A549 (cell line): ENCODE measurements around the gene ARHGDIG. TPM values are rescaled to one million over a fixed set of nuclear protein-coding genes. Genes with fewer than 3 reads are reported as not detected.

Source experiments
- ATAC-seq, 2 experiments: fragments of 200-7000 bp in 1 of 2; fragments of >200 bp in 1 of 2; cut with Nextera tagmentation in 1 of 2; cut with Tn5 transposase in 1 of 2; 3 replicates each; pipeline versions ENCODE4 v1.8.0 to v1.9.1; 2018 to 2020; ENCODE audit warnings: mild to moderate bottlenecking in 1 of 2, moderate library complexity in 1 of 2
- CTCF ChIA-PET: fragments of 300-600 bp; sonication (Branson Sonifier 250); formaldehyde crosslinking; extraction: SDS; loops from one replicate; lab custom pipeline; 2021; ENCODE audit warnings: antibody characterized with exemption, inconsistent platforms; lab: Yijun Ruan, JAX
- POLR2A ChIA-PET: fragments of 350-600 bp; formaldehyde crosslinking; extraction: SDS; loops from one replicate; lab custom pipeline; 2021; ENCODE audit warnings: antibody characterized with exemption, inconsistent platforms; lab: Yijun Ruan, JAX
- DNase-seq, 2 experiments: peaks; one replicate each; pipeline versions ENCODE4 v3.0.0 to v3.0.0-alpha.2; 2011 to 2016; ENCODE audit warnings: low read depth in 1 of 2, low spot score in 1 of 2
- FAIRE-seq: peaks from 2 replicates; lab custom pipeline; 2011; peaks lifted over from hg19 to GRCh38; lab: Jason Lieb, UNC
- H3K27ac ChIP-seq, 2 experiments: fragments of >200 bp; sonication (Bioruptor Twin); formaldehyde crosslinking; 3 replicates each; pipeline ENCODE4 v1.5.1; 2016 to 2017
- H3K4me1 ChIP-seq: fragments of >200 bp; sonication (Bioruptor Twin); formaldehyde crosslinking; 3 replicates; pipeline ENCODE4 v1.6.1; 2016
- H3K4me2 ChIP-seq: fragments of >200 bp; sonication (Bioruptor Twin); formaldehyde crosslinking; 3 replicates; pipeline ENCODE4 v1.6.1; 2016
- H3K4me3 ChIP-seq: fragments of >200 bp; sonication (Bioruptor Twin); formaldehyde crosslinking; 3 replicates; pipeline ENCODE4 v1.5.1; 2016
- H3K9me3 ChIP-seq: fragments of >200 bp; sonication (Bioruptor Twin); formaldehyde crosslinking; 3 replicates; pipeline ENCODE4 v1.6.1; 2016
- BHLHE40 ChIP-seq: IDR thresholded peaks from 2 replicates; pipeline ENCODE4 v1.6.1; 2012; ENCODE audit warnings: low read depth, low read length, inconsistent platforms
- CHD4 ChIP-seq: fragments of 200-600 bp; sonication (generic); IDR thresholded peaks from 2 replicates; pipeline ENCODE4 v1.6.1; 2016; ENCODE audit warnings: antibody characterized with exemption, mild to moderate bottlenecking, borderline replicate concordance
- ESRRA ChIP-seq: fragments of 150-350 bp; IDR thresholded peaks from 2 replicates; pipeline ENCODE4 v1.6.1; 2014; ENCODE audit warnings: mild to moderate bottlenecking, low read length, borderline replicate concordance
- FOSL2 ChIP-seq, 2 experiments: fragments of 450-650 bp in 1 of 2; fragments of >200 bp in 1 of 2; sonication (Bioruptor Twin) in 1 of 2; formaldehyde crosslinking; IDR thresholded peaks; 2 replicates each; pipeline versions ENCODE4 v1.5.0 to v1.6.1; 2016 to 2020; ENCODE audit warnings: mild to moderate bottlenecking in 1 of 2, moderate library complexity in 1 of 2
- HEYL ChIP-seq: fragments of 250-450 bp; sonication (Bioruptor Pico); IDR thresholded peaks from 2 replicates; pipeline ENCODE4 v1.8.0; 2021; ENCODE audit warnings: mild to moderate bottlenecking, moderate library complexity
- JUN ChIP-seq, 2 experiments: fragments of >200 bp; sonication (Bioruptor Twin); formaldehyde crosslinking; IDR thresholded peaks; 2 replicates in 1 of 2; 3 replicates in 1 of 2; pipeline ENCODE4 v1.6.1; 2016 to 2017
- MAFK ChIP-seq: fragments of 450-650 bp; IDR thresholded peaks from 2 replicates; pipeline ENCODE4 v1.6.1; 2014; ENCODE audit not compliant: partially characterized antibody
- MYC ChIP-seq: IDR thresholded peaks from 2 replicates; pipeline ENCODE4 v1.6.1; 2012; ENCODE audit warnings: mild to moderate bottlenecking, inconsistent platforms, low read length, improper control_type of control experiment, borderline replicate concordance
- TP53 ChIP-seq: fragments of 250-450 bp; sonication (Bioruptor Pico); IDR thresholded peaks from 2 replicates; pipeline ENCODE4 v1.5.0; 2021; ENCODE audit warnings: mild to moderate bottlenecking, moderate library complexity
- ZFP36 ChIP-seq: fragments of 450-650 bp; IDR thresholded peaks from 2 replicates; pipeline ENCODE4 v1.6.1; 2014; ENCODE audit warnings: borderline replicate concordance; ENCODE audit not compliant: partially characterized antibody
- ZSCAN20 ChIP-seq: fragments of 250-450 bp; sonication (Bioruptor Pico); IDR thresholded peaks from 2 replicates; pipeline ENCODE4 v1.8.0; 2022; ENCODE audit warnings: mild to moderate bottlenecking, moderate library complexity
- whole genome bisulfite sequencing: methylation state at CpG from one replicate; pipeline ENCODE4 v1.1.6; 2017; ENCODE audit errors: missing lambda C conversion rate; 5-methylcytosine and 5-hydroxymethylcytosine counted together
- polyA plus RNA-seq, 4 experiments: library from polyadenylated mRNA; depleted of rRNA in 3 of 4; stranded (reverse); fragments of >200 nt; fragmentation: RNase III in 1 of 4; extraction: RNeasy Plus Mini Kit Qiagen cat#74134 plus additional on column Dnase treatment in 1 of 4; gene quantifications; 2 replicates in 3 of 4; 3 replicates in 1 of 4; pipeline ENCODE4 v1.2.3, GENCODE V29; 2011 to 2017
- TF ChIP-seq, protein P1 (sequence below): fragments of 250-450 bp; sonication (Bioruptor Pico); IDR thresholded peaks from 2 replicates; pipeline ENCODE4 v1.5.0; 2020; ENCODE audit warnings: low read depth, mild to moderate bottlenecking, moderate library complexity
- TF ChIP-seq, protein P2 (sequence below): IDR thresholded peaks from 2 replicates; pipeline ENCODE4 v1.6.1; 2012
- TF ChIP-seq, protein P3 (sequence below): fragments of 150-350 bp; IDR thresholded peaks from 2 replicates; pipeline ENCODE4 v1.6.1; 2014; ENCODE audit warnings: low read depth, mild to moderate bottlenecking, low read length
- TF ChIP-seq, protein P4 (sequence below): fragments of >200 bp; sonication (Bioruptor Twin); formaldehyde crosslinking; IDR thresholded peaks from 3 replicates; pipeline ENCODE4 v1.5.1; 2016
- TF ChIP-seq, protein P5 (sequence below): fragments of 200-600 bp; sonication (generic); IDR thresholded peaks from 2 replicates; pipeline ENCODE4 v1.6.1; 2016; ENCODE audit warnings: antibody characterized with exemption, mild to moderate bottlenecking, moderate library complexity
- TF ChIP-seq, protein P6 (sequence below): fragments of 450-650 bp; IDR thresholded peaks from 2 replicates; pipeline ENCODE4 v1.6.1; 2014; ENCODE audit warnings: antibody characterized with exemption
- TF ChIP-seq, protein P7 (sequence below): IDR thresholded peaks from 2 replicates; pipeline ENCODE4 v1.6.1; 2012

Gene ARHGDIG
- polyA plus RNA-seq, 2 of the 4 experiments (the other 2 are of a cell fraction): 1.1 to 1.9 TPM

DNA sequence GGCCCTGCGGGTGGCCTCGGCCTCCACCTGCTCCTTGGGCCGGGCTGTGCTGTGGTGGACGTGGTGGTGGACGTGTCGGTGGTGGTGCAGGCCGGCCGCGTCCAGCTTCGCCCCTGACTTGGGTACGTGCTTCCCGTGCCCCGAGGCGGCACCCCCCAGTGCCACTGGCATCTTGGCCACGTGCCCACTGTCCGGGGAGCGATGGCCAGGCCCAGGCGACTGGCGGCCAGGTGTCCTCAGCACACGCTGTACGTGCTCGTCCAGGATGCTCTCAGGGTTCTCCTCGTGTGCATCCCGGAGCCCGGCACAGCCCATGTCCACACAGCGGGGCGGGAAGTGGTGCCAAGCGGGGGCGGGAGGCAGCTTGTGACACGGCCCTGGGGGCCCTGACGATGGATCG is 17.4 kb downstream of the ARHGDIG start:
- no peaks in the 10 kb centered on the region for H3K4me1 ChIP-seq
- ChIA-PET POLR2A (no interaction called here), CTCF (interaction anchor here (1.5 to 2.6 kb wide), 3 partner anchors 12 to 21 kb away, joined by 3 to 8 read pairs (median 6); no protein-coding TSS in a partner anchor)
- DNase-seq (no peak), ATAC-seq (peak in 1 of 2 experiments; percentile 15; a peak in 1 of 6 replicates), FAIRE-seq (no peak)
- H3K9me3 ChIP-seq: no peaks in the 10 kb centered on the region
- TF ChIP-seq JUN (IDR thresholded peaks at IDR 0.05): no peak
- H3K4me2 ChIP-seq: no peak overlapping the region
- no peak overlapping the region for H3K4me3 ChIP-seq
- WGBS: 91% methylated on average over 26 of the region's 32 CpGs
- H3K27ac ChIP-seq: no peak overlapping the region

DNA sequence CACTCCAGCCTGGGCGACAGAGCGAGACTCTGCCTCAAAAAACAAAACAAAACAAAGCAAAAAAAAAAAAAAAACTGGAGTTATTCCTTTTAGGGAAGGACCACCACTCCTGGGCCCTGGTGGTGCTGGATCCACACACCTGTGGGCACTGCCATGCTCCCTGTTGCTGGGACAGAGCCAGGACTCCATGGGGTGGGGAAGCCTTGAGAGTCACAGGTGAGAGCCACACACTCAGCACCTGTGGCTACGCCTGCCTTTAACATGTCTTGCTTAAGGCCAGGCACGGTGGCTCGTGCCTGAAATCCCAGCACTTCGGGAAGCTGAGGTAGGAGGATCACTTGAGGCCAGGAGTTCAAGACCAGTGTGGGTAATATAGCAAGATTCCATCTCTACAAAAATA is 20.8 kb downstream of the ARHGDIG start:
- CTCF ChIA-PET: no interaction called here
- DNase-seq: no peak
- Histone ChIP-seq H3K4me2 (no peak overlapping the region), H3K4me3 (no peak overlapping the region), H3K4me1 (no peaks in the 10 kb centered on the region), H3K27ac (no peak overlapping the region), H3K9me3 (no peaks in the 10 kb centered on the region)
- 94% methylated on average over 6 of the region's 6 CpGs for WGBS
- no peak for FAIRE-seq
- POLR2A ChIA-PET: no interaction called here
- ATAC-seq: no peak
- TF ChIP-seq, protein P1, sequence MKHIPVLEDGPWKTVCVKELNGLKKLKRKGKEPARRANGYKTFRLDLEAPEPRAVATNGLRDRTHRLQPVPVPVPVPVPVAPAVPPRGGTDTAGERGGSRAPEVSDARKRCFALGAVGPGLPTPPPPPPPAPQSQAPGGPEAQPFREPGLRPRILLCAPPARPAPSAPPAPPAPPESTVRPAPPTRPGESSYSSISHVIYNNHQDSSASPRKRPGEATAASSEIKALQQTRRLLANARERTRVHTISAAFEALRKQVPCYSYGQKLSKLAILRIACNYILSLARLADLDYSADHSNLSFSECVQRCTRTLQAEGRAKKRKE: no peak
- TF ChIP-seq FOSL2 (IDR thresholded peaks at IDR 0.05): no peak
- no peak for TF ChIP-seq FOSL2 (CRISPR knock-in tag; IDR thresholded peaks at IDR 0.05)
- TF ChIP-seq HEYL (CRISPR knock-in tag): no peak
- TF ChIP-seq, protein P2, sequence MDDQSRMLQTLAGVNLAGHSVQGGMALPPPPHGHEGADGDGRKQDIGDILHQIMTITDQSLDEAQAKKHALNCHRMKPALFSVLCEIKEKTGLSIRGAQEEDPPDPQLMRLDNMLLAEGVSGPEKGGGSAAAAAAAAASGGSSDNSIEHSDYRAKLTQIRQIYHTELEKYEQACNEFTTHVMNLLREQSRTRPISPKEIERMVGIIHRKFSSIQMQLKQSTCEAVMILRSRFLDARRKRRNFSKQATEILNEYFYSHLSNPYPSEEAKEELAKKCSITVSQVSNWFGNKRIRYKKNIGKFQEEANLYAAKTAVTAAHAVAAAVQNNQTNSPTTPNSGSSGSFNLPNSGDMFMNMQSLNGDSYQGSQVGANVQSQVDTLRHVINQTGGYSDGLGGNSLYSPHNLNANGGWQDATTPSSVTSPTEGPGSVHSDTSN: no peak
- no peak for TF ChIP-seq MAFK
- TF ChIP-seq, protein P3, sequence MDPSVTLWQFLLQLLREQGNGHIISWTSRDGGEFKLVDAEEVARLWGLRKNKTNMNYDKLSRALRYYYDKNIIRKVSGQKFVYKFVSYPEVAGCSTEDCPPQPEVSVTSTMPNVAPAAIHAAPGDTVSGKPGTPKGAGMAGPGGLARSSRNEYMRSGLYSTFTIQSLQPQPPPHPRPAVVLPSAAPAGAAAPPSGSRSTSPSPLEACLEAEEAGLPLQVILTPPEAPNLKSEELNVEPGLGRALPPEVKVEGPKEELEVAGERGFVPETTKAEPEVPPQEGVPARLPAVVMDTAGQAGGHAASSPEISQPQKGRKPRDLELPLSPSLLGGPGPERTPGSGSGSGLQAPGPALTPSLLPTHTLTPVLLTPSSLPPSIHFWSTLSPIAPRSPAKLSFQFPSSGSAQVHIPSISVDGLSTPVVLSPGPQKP: no peak
- no peak for TF ChIP-seq CHD4
- TF ChIP-seq TP53 (CRISPR knock-in tag): no peak
- TF ChIP-seq, protein P4, sequence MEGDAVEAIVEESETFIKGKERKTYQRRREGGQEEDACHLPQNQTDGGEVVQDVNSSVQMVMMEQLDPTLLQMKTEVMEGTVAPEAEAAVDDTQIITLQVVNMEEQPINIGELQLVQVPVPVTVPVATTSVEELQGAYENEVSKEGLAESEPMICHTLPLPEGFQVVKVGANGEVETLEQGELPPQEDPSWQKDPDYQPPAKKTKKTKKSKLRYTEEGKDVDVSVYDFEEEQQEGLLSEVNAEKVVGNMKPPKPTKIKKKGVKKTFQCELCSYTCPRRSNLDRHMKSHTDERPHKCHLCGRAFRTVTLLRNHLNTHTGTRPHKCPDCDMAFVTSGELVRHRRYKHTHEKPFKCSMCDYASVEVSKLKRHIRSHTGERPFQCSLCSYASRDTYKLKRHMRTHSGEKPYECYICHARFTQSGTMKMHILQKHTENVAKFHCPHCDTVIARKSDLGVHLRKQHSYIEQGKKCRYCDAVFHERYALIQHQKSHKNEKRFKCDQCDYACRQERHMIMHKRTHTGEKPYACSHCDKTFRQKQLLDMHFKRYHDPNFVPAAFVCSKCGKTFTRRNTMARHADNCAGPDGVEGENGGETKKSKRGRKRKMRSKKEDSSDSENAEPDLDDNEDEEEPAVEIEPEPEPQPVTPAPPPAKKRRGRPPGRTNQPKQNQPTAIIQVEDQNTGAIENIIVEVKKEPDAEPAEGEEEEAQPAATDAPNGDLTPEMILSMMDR: no peak
- TF ChIP-seq ESRRA: no peak
- no peak for TF ChIP-seq ZSCAN20 (CRISPR knock-in tag)
- no peak for TF ChIP-seq MYC
- no peak for TF ChIP-seq ZFP36
- TF ChIP-seq, protein P5, sequence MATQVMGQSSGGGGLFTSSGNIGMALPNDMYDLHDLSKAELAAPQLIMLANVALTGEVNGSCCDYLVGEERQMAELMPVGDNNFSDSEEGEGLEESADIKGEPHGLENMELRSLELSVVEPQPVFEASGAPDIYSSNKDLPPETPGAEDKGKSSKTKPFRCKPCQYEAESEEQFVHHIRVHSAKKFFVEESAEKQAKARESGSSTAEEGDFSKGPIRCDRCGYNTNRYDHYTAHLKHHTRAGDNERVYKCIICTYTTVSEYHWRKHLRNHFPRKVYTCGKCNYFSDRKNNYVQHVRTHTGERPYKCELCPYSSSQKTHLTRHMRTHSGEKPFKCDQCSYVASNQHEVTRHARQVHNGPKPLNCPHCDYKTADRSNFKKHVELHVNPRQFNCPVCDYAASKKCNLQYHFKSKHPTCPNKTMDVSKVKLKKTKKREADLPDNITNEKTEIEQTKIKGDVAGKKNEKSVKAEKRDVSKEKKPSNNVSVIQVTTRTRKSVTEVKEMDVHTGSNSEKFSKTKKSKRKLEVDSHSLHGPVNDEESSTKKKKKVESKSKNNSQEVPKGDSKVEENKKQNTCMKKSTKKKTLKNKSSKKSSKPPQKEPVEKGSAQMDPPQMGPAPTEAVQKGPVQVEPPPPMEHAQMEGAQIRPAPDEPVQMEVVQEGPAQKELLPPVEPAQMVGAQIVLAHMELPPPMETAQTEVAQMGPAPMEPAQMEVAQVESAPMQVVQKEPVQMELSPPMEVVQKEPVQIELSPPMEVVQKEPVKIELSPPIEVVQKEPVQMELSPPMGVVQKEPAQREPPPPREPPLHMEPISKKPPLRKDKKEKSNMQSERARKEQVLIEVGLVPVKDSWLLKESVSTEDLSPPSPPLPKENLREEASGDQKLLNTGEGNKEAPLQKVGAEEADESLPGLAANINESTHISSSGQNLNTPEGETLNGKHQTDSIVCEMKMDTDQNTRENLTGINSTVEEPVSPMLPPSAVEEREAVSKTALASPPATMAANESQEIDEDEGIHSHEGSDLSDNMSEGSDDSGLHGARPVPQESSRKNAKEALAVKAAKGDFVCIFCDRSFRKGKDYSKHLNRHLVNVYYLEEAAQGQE: no peak
- TF ChIP-seq JUN (IDR thresholded peaks at IDR 0.05): no peak
- TF ChIP-seq, protein P6, sequence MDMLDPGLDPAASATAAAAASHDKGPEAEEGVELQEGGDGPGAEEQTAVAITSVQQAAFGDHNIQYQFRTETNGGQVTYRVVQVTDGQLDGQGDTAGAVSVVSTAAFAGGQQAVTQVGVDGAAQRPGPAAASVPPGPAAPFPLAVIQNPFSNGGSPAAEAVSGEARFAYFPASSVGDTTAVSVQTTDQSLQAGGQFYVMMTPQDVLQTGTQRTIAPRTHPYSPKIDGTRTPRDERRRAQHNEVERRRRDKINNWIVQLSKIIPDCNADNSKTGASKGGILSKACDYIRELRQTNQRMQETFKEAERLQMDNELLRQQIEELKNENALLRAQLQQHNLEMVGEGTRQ: no peak
- no peak for TF ChIP-seq BHLHE40
- TF ChIP-seq, protein P7, sequence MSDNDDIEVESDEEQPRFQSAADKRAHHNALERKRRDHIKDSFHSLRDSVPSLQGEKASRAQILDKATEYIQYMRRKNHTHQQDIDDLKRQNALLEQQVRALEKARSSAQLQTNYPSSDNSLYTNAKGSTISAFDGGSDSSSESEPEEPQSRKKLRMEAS: no peak
